ENCODE data around the gene ADORA1. TPM values are rescaled to one million over a fixed set of nuclear protein-coding genes. Genes with fewer than 3 reads are reported as not detected.

The ADORA1 gene
- total and polyA plus RNA-seq, 2 donors (not counting 1 experiment from before 2014, with no cell fraction given) = not detected

DNA sequence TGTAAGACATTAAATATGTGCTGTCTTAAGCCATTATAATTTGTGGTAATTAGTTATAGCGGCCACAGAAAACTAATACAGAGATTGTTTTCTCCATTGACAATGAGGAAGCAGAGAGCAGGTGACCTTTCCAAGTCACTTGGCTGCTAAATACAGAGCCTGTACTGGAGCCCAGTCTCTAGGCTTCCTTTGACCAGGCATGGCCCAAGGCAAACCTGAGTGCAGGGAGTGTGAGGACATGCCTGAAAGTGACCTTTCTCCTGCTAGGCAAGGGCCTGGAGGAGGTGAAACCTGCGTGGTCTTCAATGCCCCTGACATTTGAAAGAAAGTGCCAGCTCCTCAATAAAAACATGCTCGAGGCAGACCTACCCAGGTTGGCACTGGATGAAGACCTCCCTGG is 71.5 kb downstream of the ADORA1 start:
- Histone ChIP-seq H3K9ac (ENCODE audit: low read length) (no peak overlapping the region), H3K4me3 (ENCODE audit: control extremely low read depth in 1 of 5, extremely low read depth in 1 of 5, insufficient read depth in 1 of 5, low read depth in 2 of 5, low read length in 4 of 5) (no peak overlapping the region), H3K4me2 (replicated peaks; ENCODE audit: low read depth, low read length, poor library complexity, severe bottlenecking) (no peak overlapping the region), H4K20me1 (ENCODE audit: control insufficient read depth, insufficient read depth, low read length, poor library complexity, severe bottlenecking) (no peaks in the 10 kb centered on the region), H3K79me2 (ENCODE audit: control insufficient read depth, insufficient read depth, low read length) (no peaks in the 10 kb centered on the region), H3K36me3 (replicated peaks in 1 of 2; ENCODE audit: control extremely low read depth in 1 of 2, control insufficient read depth in 1 of 2, extremely low read depth in 1 of 2, insufficient read depth in 2 of 2, low read length in 1 of 2) (no peaks in the 10 kb centered on the region), H3K9me3 (ENCODE audit: control extremely low read depth in 1 of 3, control insufficient read depth in 2 of 3, insufficient read depth in 1 of 3, low read length in 2 of 3) (no peaks in the 10 kb centered on the region), H3K27me3 (replicated peaks in 1 of 4; ENCODE audit: control extremely low read depth in 1 of 4, control insufficient read depth in 3 of 4, insufficient read depth in 4 of 4, low read length in 3 of 4) (peaks cover 0 to 9% (median 1%) of the 10 kb centered on the region in 4 experiments), H2AFZ (ENCODE audit: insufficient read depth, low read depth, low read length, poor library complexity, severe bottlenecking) (no peak overlapping the region), H3K4me1 (ENCODE audit: control insufficient read depth in 2 of 2, insufficient read depth in 2 of 2, low read length in 2 of 2) (no peaks in the 10 kb centered on the region), H3K27ac (ENCODE audit: low read length in 2 of 2) (no peak overlapping the region)
- Mint-ChIP-seq H3K9me3 (ENCODE audit: insufficient read depth) (no peaks in the 10 kb centered on the region), H3K4me3 (no peak overlapping the region), H3K27me3 (peaks cover 44% of the 10 kb centered on the region), H3K27ac (no peak overlapping the region), H3K4me1 (no peaks in the 10 kb centered on the region)
- ATAC-seq (ENCODE audit: low read depth) (no peak), DNase-seq (no peak)
- WGBS (ENCODE audit: insufficient coverage) = 81% methylated on average over 2 of the region's 3 CpGs
- CTCF ChIA-PET = interaction anchor here (1.0 kb wide), 1 partner anchor 159 kb away, joined by 3 read pairs; no protein-coding TSS in a partner anchor
- POLR2A ChIA-PET = no interaction called here
- intact Hi-C loops (cut with micrococcal nuclease) = no loop called here
- TF ChIP-seq EZH2 (IDR thresholded peaks at IDR 0.05; ENCODE audit: borderline replicate concordance, insufficient read depth, low read depth, low read length, poor library complexity, severe bottlenecking) = no peak
- TF ChIP-seq, protein P1, sequence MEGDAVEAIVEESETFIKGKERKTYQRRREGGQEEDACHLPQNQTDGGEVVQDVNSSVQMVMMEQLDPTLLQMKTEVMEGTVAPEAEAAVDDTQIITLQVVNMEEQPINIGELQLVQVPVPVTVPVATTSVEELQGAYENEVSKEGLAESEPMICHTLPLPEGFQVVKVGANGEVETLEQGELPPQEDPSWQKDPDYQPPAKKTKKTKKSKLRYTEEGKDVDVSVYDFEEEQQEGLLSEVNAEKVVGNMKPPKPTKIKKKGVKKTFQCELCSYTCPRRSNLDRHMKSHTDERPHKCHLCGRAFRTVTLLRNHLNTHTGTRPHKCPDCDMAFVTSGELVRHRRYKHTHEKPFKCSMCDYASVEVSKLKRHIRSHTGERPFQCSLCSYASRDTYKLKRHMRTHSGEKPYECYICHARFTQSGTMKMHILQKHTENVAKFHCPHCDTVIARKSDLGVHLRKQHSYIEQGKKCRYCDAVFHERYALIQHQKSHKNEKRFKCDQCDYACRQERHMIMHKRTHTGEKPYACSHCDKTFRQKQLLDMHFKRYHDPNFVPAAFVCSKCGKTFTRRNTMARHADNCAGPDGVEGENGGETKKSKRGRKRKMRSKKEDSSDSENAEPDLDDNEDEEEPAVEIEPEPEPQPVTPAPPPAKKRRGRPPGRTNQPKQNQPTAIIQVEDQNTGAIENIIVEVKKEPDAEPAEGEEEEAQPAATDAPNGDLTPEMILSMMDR (IDR thresholded peaks at IDR 0.05) = no peak

DNA sequence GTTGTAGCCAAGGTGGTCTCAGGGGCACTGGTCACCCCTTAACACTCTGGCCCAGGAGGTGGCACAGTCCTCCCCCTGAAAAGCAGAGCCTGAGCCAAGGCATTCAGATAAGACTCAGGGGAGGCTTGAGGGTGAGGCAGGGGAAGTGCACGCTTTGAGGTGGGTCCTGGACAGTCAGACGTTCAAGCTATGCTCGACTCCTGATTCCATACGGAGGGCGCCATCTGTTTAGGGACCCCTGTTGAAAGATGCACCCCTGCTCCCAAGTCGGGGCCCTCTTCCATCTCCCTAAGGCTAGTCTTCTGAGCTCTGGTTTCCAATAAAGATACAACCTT is 71.9 kb downstream of the ADORA1 start:
- 93% methylated on average over 6 of the region's 6 CpGs for WGBS (ENCODE audit: insufficient coverage)
- ChIA-PET CTCF (no interaction called here), POLR2A (no interaction called here)
- Histone ChIP-seq H3K27ac (ENCODE audit: low read length in 2 of 2) (no peak overlapping the region), H4K20me1 (ENCODE audit: control insufficient read depth, insufficient read depth, low read length, poor library complexity, severe bottlenecking) (no peaks in the 10 kb centered on the region), H3K4me2 (replicated peaks; ENCODE audit: low read depth, low read length, poor library complexity, severe bottlenecking) (no peak overlapping the region), H3K36me3 (replicated peaks in 1 of 2; ENCODE audit: control extremely low read depth in 1 of 2, control insufficient read depth in 1 of 2, extremely low read depth in 1 of 2, insufficient read depth in 2 of 2, low read length in 1 of 2) (no peaks in the 10 kb centered on the region), H3K27me3 (replicated peaks in 1 of 4; ENCODE audit: control extremely low read depth in 1 of 4, control insufficient read depth in 3 of 4, insufficient read depth in 4 of 4, low read length in 3 of 4) (peaks cover 0 to 9% (median 1%) of the 10 kb centered on the region in 4 experiments), H3K9ac (ENCODE audit: low read length) (no peak overlapping the region), H3K9me3 (ENCODE audit: control extremely low read depth in 1 of 3, control insufficient read depth in 2 of 3, insufficient read depth in 1 of 3, low read length in 2 of 3) (no peaks in the 10 kb centered on the region), H3K4me1 (ENCODE audit: control insufficient read depth in 2 of 2, insufficient read depth in 2 of 2, low read length in 2 of 2) (no peaks in the 10 kb centered on the region), H3K4me3 (ENCODE audit: control extremely low read depth in 1 of 5, extremely low read depth in 1 of 5, insufficient read depth in 1 of 5, low read depth in 2 of 5, low read length in 4 of 5) (no peak overlapping the region), H2AFZ (ENCODE audit: insufficient read depth, low read depth, low read length, poor library complexity, severe bottlenecking) (no peak overlapping the region), H3K79me2 (ENCODE audit: control insufficient read depth, insufficient read depth, low read length) (no peaks in the 10 kb centered on the region)
- intact Hi-C loops (cut with micrococcal nuclease) = no loop called here
- DNase-seq = no peak
- Mint-ChIP-seq H3K27ac (no peak overlapping the region), H3K27me3 (peaks cover 44% of the 10 kb centered on the region), H3K4me3 (no peak overlapping the region), H3K9me3 (ENCODE audit: insufficient read depth) (no peaks in the 10 kb centered on the region), H3K4me1 (no peaks in the 10 kb centered on the region)
- ATAC-seq (ENCODE audit: low read depth) = no peak
- no peak for TF ChIP-seq EZH2 (IDR thresholded peaks at IDR 0.05; ENCODE audit: borderline replicate concordance, insufficient read depth, low read depth, low read length, poor library complexity, severe bottlenecking)
- TF ChIP-seq, protein P1 (IDR thresholded peaks at IDR 0.05) = no peak

All from B cell (primary cell).